ENCODE results near the gene HSPB9.

The HSPB9 gene

GRCh38 chr17:42111871-42112551 lies 10.6 kb upstream of the HSPB9 start:
- Histone ChIP-seq H4K8ac (ENCODE audit: low read depth, low read length) (no peak overlapping the region), H3K4me2 (ENCODE audit: low read length) (no peak overlapping the region), H3K18ac (ENCODE audit: low read length) (no peak overlapping the region), H3K9ac (ENCODE audit: low read length) (no peak overlapping the region), H3K56ac (ENCODE audit: low read length) (no peak overlapping the region), H3K27ac (ENCODE audit: low read depth, low read length) (no peak overlapping the region), H3K79me2 (ENCODE audit: control insufficient read depth, insufficient read depth, low read length) (no peaks in the 10 kb centered on the region), H3K4ac (ENCODE audit: low read depth, low read length) (no peak overlapping the region), H2BK120ac (ENCODE audit: low read depth, low read length) (no peak overlapping the region), H2BK15ac (replicated peaks; ENCODE audit: low read depth) (no peak overlapping the region), H2AK5ac (ENCODE audit: low read length) (no peak overlapping the region), H3K36me3 (ENCODE audit: control insufficient read depth, insufficient read depth, low read length) (peaks cover 4% of the 10 kb centered on the region), H3K79me1 (ENCODE audit: low read length) (no peaks in the 10 kb centered on the region), H4K5ac (ENCODE audit: low read length) (no peak overlapping the region), H3K23ac (ENCODE audit: low read length) (no peak overlapping the region), H3K4me1 (ENCODE audit: control insufficient read depth, low read depth, low read length) (peaks cover 3% of the 10 kb centered on the region), H3K27me3 (ENCODE audit: insufficient read depth, low read length, poor library complexity) (no peaks in the 10 kb centered on the region), H3K4me3 (ENCODE audit: low read length) (no peak overlapping the region), H2BK5ac (ENCODE audit: low read length) (no peak overlapping the region)
- no peak for DNase-seq
- WGBS (ENCODE audit: extremely low coverage, insufficient coverage, low lambda C conversion rate) = no CpG with 5 or more reads among the region's 12 CpGs

- WGBS (ENCODE audit: extremely low coverage, insufficient coverage, low lambda C conversion rate) = no CpG with 5 or more reads among the region's 10 CpGs
Observed at GRCh38 chr17:42112552-42113176, 9.9 kb upstream of the HSPB9 start, which contains the start of gene DHX58. Gene DHX58, minus strand, starts transcription at chr17:42112714. Its CDS starts 822 bp downstream, at chr17:42111892.

GRCh38 chr17:42113293-42114069 lies 9.1 kb upstream of the HSPB9 start:
- Histone ChIP-seq H3K79me2 (ENCODE audit: control insufficient read depth, insufficient read depth, low read length) (no peaks in the 10 kb centered on the region), H3K9ac (ENCODE audit: low read length) (no peak overlapping the region), H4K5ac (ENCODE audit: low read length) (no peak overlapping the region), H3K27ac (ENCODE audit: low read depth, low read length) (no peak overlapping the region), H3K4me1 (ENCODE audit: control insufficient read depth, low read depth, low read length) (no peaks in the 10 kb centered on the region), H2BK120ac (ENCODE audit: low read depth, low read length) (no peak overlapping the region), H4K8ac (ENCODE audit: low read depth, low read length) (no peak overlapping the region), H2BK5ac (ENCODE audit: low read length) (no peak overlapping the region), H3K36me3 (ENCODE audit: control insufficient read depth, insufficient read depth, low read length) (peaks cover 4% of the 10 kb centered on the region), H3K4me2 (ENCODE audit: low read length) (no peak overlapping the region), H3K27me3 (ENCODE audit: insufficient read depth, low read length, poor library complexity) (no peaks in the 10 kb centered on the region), H3K56ac (ENCODE audit: low read length) (no peak overlapping the region), H2BK15ac (replicated peaks; ENCODE audit: low read depth) (no peak overlapping the region), H3K4ac (ENCODE audit: low read depth, low read length) (no peak overlapping the region), H3K4me3 (ENCODE audit: low read length) (no peak overlapping the region), H3K23ac (ENCODE audit: low read length) (no peak overlapping the region), H2AK5ac (ENCODE audit: low read length) (no peak overlapping the region), H3K18ac (ENCODE audit: low read length) (no peak overlapping the region), H3K79me1 (ENCODE audit: low read length) (no peaks in the 10 kb centered on the region)
- DNase-seq = no peak
- no CpG with 5 or more reads among the region's 28 CpGs for WGBS (ENCODE audit: extremely low coverage, insufficient coverage, low lambda C conversion rate)

More at GRCh38 chr17:42112552-42113176, 9.9 kb upstream of the HSPB9 start, which contains the start of gene DHX58:
- no peak within 1 kb of the TSS for H2BK120ac ChIP-seq (ENCODE audit: low read depth, low read length)
- no peaks in the 10 kb centered on the region for H3K79me2 ChIP-seq (ENCODE audit: control insufficient read depth, insufficient read depth, low read length)
- H3K23ac ChIP-seq (ENCODE audit: low read length) = no peak within 1 kb of the TSS
- H2BK15ac ChIP-seq (replicated peaks; ENCODE audit: low read depth) = no peak within 1 kb of the TSS
- H3K27ac ChIP-seq (ENCODE audit: low read depth, low read length) = no peak within 1 kb of the TSS
- no peak within 1 kb of the TSS for H3K9ac ChIP-seq (ENCODE audit: low read length)
- H2BK5ac ChIP-seq (ENCODE audit: low read length) = no peak within 1 kb of the TSS
- no peak within 1 kb of the TSS for H3K18ac ChIP-seq (ENCODE audit: low read length)
- no peak within 1 kb of the TSS for H3K4me2 ChIP-seq (ENCODE audit: low read length)
- no peak within 1 kb of the TSS for H3K56ac ChIP-seq (ENCODE audit: low read length)
- DNase-seq = no peak
- H4K8ac ChIP-seq (ENCODE audit: low read depth, low read length) = no peak within 1 kb of the TSS
- no peak within 1 kb of the TSS for H3K4me3 ChIP-seq (ENCODE audit: low read length)
- H3K4me1 ChIP-seq (ENCODE audit: control insufficient read depth, low read depth, low read length) = peaks cover 3% of the 10 kb centered on the region
- H3K79me1 ChIP-seq (ENCODE audit: low read length) = no peaks in the 10 kb centered on the region
- no peak within 1 kb of the TSS for H2AK5ac ChIP-seq (ENCODE audit: low read length)
- H3K4ac ChIP-seq (ENCODE audit: low read depth, low read length) = no peak within 1 kb of the TSS
- peaks cover 4% of the 10 kb centered on the region for H3K36me3 ChIP-seq (ENCODE audit: control insufficient read depth, insufficient read depth, low read length)
- no peak within 1 kb of the TSS for H4K5ac ChIP-seq (ENCODE audit: low read length)
- no peaks in the 10 kb centered on the region for H3K27me3 ChIP-seq (ENCODE audit: insufficient read depth, low read length, poor library complexity)

DNA sequence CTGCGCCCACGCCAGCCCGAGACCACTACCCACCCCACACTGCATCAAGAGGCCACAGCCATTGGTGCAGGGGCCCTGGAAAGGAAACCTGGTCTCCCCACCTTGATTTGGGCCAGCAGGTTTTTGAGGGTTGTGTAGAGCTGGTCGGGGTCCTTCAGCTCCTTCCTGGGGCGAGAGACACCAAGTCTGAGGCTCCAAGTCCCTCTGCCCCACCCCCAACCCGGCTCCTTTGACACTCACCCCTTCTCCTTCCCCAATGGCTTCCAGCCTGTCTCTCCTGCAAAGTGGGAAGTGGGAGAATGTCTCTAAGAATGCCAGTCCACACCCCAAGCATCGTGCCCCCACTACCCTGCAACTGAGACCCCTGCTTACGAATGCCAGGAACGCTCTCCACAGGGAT lies 8.5 kb upstream of the HSPB9 start:
- DNase-seq = no peak
- no peak overlapping the region for H3K23ac ChIP-seq (ENCODE audit: low read length)
- H3K79me1 ChIP-seq (ENCODE audit: low read length) = no peaks in the 10 kb centered on the region
- no peak overlapping the region for H2BK5ac ChIP-seq (ENCODE audit: low read length)
- H3K9ac ChIP-seq (ENCODE audit: low read length) = no peak overlapping the region
- H2AK5ac ChIP-seq (ENCODE audit: low read length) = no peak overlapping the region
- H3K18ac ChIP-seq (ENCODE audit: low read length) = no peak overlapping the region
- H3K27ac ChIP-seq (ENCODE audit: low read depth, low read length) = no peak overlapping the region
- WGBS (ENCODE audit: extremely low coverage, insufficient coverage, low lambda C conversion rate) = no CpG with 5 or more reads among the region's 9 CpGs
- no peak overlapping the region for H3K56ac ChIP-seq (ENCODE audit: low read length)
- peaks cover 4% of the 10 kb centered on the region for H3K36me3 ChIP-seq (ENCODE audit: control insufficient read depth, insufficient read depth, low read length)
- no peaks in the 10 kb centered on the region for H3K79me2 ChIP-seq (ENCODE audit: control insufficient read depth, insufficient read depth, low read length)
- H2BK120ac ChIP-seq (ENCODE audit: low read depth, low read length) = no peak overlapping the region
- no peak overlapping the region for H3K4me3 ChIP-seq (ENCODE audit: low read length)
- no peaks in the 10 kb centered on the region for H3K27me3 ChIP-seq (ENCODE audit: insufficient read depth, low read length, poor library complexity)
- H4K8ac ChIP-seq (ENCODE audit: low read depth, low read length) = no peak overlapping the region
- H3K4me1 ChIP-seq (ENCODE audit: control insufficient read depth, low read depth, low read length) = no peaks in the 10 kb centered on the region
- no peak overlapping the region for H3K4ac ChIP-seq (ENCODE audit: low read depth, low read length)
- no peak overlapping the region for H3K4me2 ChIP-seq (ENCODE audit: low read length)
- H2BK15ac ChIP-seq (replicated peaks; ENCODE audit: low read depth) = no peak overlapping the region
- no peak overlapping the region for H4K5ac ChIP-seq (ENCODE audit: low read length)

- no peaks in the 10 kb centered on the region for H3K79me1 ChIP-seq (ENCODE audit: low read length)
- no CpG with 5 or more reads among the region's 18 CpGs for WGBS (ENCODE audit: extremely low coverage, insufficient coverage, low lambda C conversion rate)
- no peak overlapping the region for H2BK5ac ChIP-seq (ENCODE audit: low read length)
- H3K4me1 ChIP-seq (ENCODE audit: control insufficient read depth, low read depth, low read length) = peaks cover 2% of the 10 kb centered on the region
- H3K18ac ChIP-seq (ENCODE audit: low read length) = no peak overlapping the region
- no peak overlapping the region for H3K4me2 ChIP-seq (ENCODE audit: low read length)
- H4K5ac ChIP-seq (ENCODE audit: low read length) = no peak overlapping the region
- no peaks in the 10 kb centered on the region for H3K79me2 ChIP-seq (ENCODE audit: control insufficient read depth, insufficient read depth, low read length)
- H4K8ac ChIP-seq (ENCODE audit: low read depth, low read length) = no peak overlapping the region
- no peak overlapping the region for H3K23ac ChIP-seq (ENCODE audit: low read length)
- no peak overlapping the region for H3K9ac ChIP-seq (ENCODE audit: low read length)
- no peak overlapping the region for H3K4me3 ChIP-seq (ENCODE audit: low read length)
- peaks cover 4% of the 10 kb centered on the region for H3K36me3 ChIP-seq (ENCODE audit: control insufficient read depth, insufficient read depth, low read length)
- no peak overlapping the region for H3K56ac ChIP-seq (ENCODE audit: low read length)
- H2BK15ac ChIP-seq (replicated peaks; ENCODE audit: low read depth) = no peak overlapping the region
- no peak overlapping the region for H3K27ac ChIP-seq (ENCODE audit: low read depth, low read length)
- H3K27me3 ChIP-seq (ENCODE audit: insufficient read depth, low read length, poor library complexity) = no peaks in the 10 kb centered on the region
- no peak overlapping the region for H2AK5ac ChIP-seq (ENCODE audit: low read length)
- no peak overlapping the region for H2BK120ac ChIP-seq (ENCODE audit: low read depth, low read length)
- DNase-seq = peak; percentile 87
- no peak overlapping the region for H3K4ac ChIP-seq (ENCODE audit: low read depth, low read length)
Observed at GRCh38 chr17:42116705-42117396, 5.8 kb upstream of the HSPB9 start.
